Stimulated activated CD4-positive, alpha-beta T cell treated with anti-CD3 and anti-CD28 coated beads, Interleukin-12 subunit alpha, Interleukin-12 subunit beta, amount 100 ng/mL, for 4 hours (primary cell): ENCODE results near the gene SFXN3.

ENCODE experiments used
- DNase-seq: peaks from one replicate; pipeline ENCODE4 v3.0.0-alpha.2; 2020

Gene SFXN3

GRCh38 chr10:101031128-101031795, at the start of gene SFXN3, which contains the start of gene PDZD7:
Gene SFXN3 (plus strand): TSS chr10:101031234. CDS start chr10:101034695, 3,461 bp downstream.
Gene PDZD7 (minus strand): TSS chr10:101031129. CDS start chr10:101030219, 910 bp downstream.
- peak; percentile 98 for DNase-seq

GRCh38 chr10:100982916-100983830, 47.9 kb upstream of the SFXN3 start:
- no peak for DNase-seq

- no peak for DNase-seq
Measured at GRCh38 chr10:100983868-100984671, 47.0 kb upstream of the SFXN3 start.

DNA sequence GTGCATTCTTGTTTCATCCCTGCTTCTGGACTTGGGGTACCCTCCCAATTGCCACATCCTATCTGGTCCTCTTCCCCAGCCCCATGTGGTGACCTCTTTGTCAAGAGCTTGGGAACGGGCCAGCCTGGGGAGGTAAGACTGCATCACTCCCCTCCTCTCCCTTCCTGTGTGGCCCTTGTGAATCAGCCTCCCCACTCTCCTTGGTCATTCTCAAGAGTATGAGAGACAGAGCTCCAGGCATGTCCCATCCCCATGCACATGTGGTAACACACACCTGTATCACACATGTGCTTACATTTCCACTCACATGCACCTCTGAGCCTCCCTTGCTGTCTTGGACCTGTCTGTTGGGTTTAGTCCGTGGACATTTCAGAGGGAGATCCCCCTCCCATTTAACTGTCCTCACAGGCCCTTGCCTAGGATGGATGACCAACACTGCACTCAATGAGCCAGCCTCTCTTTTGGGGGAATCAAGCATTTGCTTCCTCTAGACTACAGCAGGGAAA, 46.3 kb upstream of the SFXN3 start:
- DNase-seq, result no peak

DNA sequence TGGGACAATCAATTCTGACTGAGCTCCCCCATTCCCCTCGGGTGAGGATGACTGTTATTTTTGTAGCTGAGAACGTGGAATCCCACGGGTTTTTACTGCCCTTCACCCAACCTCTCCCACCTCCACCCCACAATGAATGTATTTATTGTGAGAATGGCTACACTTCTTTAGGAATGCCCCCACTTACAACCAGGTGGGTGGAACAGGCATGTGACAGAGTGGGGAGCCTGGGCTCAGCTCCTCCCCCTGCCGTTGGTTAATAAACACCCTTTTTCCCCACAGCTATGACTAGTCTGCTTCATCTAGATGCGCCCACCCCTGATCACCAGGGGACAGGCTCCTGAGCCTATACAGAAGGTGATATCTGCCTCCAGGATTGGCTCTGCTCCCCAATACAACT, 45.7 kb upstream of the SFXN3 start:
- DNase-seq, result no peak

DNA sequence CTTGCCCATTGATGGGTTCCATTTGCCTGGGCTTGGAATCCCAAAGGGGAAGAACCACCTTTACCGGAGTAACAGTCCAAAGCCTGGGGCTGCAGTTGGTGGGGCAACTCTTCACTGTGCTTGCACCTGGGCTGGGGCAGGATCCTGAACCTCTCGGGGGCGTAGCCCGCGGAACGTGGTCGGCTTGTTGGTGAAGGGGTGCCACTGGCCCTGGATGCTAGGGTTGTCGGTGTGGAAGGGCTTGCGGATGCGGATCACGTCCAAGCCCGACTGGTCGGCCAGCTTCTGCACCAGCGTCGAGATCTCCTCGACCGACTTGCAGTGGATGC, 44.4 kb upstream of the SFXN3 start:
- DNase-seq, result no peak

DNA sequence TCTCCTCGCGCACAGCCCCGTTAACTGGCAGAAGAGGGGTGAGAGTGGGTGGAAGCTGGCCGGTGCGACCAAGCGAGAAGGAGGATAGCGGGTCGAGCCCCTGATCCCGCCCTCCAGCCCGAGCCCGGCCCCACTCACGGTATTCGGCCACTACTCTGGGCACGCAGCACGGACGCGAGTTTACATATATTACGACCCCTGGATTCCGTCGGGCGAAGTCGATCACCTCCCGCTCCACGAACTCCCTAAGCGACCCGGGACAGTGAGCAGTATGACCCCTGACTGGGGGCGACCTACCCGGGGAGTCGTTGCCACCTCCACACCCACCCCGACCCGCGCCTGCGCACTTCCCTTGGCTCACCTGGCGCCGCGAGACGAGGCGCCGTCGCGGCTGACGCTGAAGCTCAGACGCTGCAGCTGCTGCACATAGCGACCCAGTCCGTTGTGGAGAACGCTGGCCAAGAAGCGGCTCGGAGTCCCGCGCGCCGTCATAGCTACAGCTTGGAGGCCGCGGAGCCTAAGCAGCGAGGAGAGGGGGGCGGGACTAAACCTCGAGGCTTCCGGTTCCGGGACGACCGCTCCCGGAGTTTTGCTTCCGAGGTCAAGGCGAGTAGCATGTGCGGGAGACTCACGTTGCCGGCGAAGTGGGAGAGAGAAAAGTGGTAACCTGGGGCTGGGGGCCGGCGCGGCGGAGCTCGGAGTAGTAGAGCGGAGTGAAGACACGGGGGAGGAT, 43.9 kb upstream of the SFXN3 start, which contains the start of the genes MRPL43 and TWNK:
Gene MRPL43, minus strand, starts transcription at position 546 of the 733 bp plus-strand sequence. Its CDS starts 54 bp downstream, at position 492.
Gene TWNK, plus strand, starts transcription at position 592 of the 733 bp plus-strand sequence. CDS start 668 bp downstream, outside the sequence.
- peak; percentile 82 for DNase-seq

GRCh38 chr10:100987685-100988049, 43.4 kb upstream of the SFXN3 start:
- no peak for DNase-seq

- no peak for DNase-seq
Measured at GRCh38 chr10:100988166-100988565, 42.9 kb upstream of the SFXN3 start.

- no peak for DNase-seq
Measured at GRCh38 chr10:100989088-100989487, 41.9 kb upstream of the SFXN3 start.

GRCh38 chr10:100993986-100994708, 36.9 kb upstream of the SFXN3 start:
- DNase-seq, result no peak

- no peak for DNase-seq
Measured at GRCh38 chr10:100995181-100995580, 35.9 kb upstream of the SFXN3 start.

DNA sequence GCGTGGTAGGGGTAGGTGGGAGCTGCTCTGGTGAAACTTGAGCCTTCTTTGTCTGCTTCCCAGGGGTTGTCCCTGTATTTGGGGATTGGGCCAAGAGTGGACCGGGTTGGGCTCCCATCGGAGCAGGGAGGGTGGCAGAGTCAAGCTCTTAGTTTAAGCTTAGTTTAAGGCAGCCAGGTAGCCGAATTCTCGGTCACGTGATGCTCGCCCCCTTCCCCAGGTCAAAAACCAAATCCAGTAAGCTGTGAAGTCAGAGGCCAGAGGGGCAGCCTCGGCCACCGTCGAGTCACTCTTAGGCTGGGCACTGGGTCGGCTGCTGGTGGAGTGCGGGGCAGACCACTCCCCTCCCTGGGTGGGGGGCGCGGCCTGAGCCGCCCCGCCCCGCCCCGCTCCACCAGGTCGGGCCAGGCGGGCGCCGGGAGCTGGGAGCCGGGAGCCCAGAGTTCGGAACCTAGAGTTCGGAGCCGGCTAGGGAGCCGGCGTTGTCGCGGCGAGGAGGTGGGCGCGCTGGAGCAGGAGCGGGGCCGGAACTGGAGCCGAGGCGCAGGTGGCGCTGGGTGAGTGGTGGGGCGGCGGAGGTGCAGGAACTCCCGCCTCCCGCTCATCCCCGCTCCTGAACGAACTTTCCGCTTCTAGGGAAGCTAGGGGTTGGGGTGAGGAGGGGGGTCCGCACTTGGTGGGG, 34.2 kb upstream of the SFXN3 start:
- DNase-seq, result peak; percentile 30

- peak; percentile 69 for DNase-seq
Measured at GRCh38 chr10:100997360-100998182, 33.5 kb upstream of the SFXN3 start.

GRCh38 chr10:100998183-100998990, 32.6 kb upstream of the SFXN3 start:
- DNase-seq, result peak; percentile 62

DNA sequence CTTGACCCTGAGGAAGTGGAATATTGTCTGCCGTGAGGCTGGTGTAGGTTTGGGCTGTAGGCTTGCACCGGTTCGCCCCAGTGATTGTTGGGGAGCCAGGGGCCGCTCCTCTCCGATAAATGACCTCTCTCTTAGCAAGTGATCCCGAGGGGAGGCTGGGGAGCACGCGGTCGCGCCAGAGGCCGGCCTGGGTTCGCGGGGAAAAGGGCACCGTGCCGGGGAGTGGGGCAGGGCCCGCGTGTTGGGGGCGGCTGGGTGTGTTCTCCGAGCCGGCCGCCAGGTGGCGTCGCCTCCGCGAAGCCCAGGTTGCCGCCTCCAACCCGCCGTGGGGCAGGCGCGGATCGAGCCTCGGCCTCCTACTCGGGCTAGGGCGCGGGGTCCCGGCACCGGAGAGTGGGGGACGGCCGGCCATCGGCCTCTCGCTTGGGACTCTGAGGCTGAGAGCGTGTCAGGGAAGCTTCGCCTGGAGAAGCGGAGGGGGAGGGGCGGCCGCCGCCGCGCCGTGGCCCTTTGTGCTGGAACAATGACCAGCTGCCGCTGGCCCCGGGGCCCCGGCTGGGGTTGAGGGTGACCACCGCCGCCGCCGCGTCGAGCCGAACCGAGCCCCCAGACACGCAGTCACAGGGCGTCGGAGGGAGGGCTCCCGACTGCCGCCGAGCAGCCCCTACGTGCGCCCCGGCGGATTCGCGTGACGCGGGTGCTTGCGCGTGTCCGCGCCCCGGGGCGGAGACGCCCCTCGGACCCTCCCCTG, 31.9 kb upstream of the SFXN3 start:
- peak; percentile 78 for DNase-seq

DNA sequence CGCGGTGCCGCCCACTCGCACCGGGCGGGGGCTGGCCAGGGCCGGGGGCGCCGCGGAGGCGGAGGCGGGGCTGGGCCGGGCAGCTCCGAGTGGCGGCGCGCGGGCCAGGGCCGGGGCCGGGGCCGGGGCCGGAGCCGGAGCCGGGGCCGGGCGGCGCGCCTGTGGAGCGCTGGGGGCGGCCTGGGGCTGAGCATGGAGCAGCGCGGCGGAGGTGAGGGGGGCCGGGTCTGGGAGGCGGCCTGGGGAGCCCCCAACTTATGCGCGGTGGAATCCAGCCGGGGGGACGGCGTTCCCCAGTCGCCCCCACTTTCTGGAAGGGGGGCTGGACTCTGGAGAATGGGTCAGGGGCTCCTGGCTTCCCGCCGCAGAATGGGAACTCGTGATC, 31.3 kb upstream of the SFXN3 start, which contains the start of gene LZTS2:
Gene LZTS2, plus strand, starts transcription at position 67 of the 385 bp plus-strand sequence. CDS start 2,731 bp downstream, outside the sequence.
- DNase-seq, result no peak
